Activated B cell treated with CpG ODN at 0.5 μM for 24 hours (primary cell): ENCODE results near the gene PRRC2B. TPM values are rescaled to one million over a fixed set of nuclear protein-coding genes. Genes with fewer than 3 reads are reported as not detected.
A peak's percentile ranks its signal among the peaks of the same experiment; 100 is the strongest.
"Not testable (repeated sequence)": the region's sequence is repeated elsewhere in the genome, so short reads cannot be mapped to it uniquely, and the experiment has no call there.

Experiments used
- ATAC-seq: fragments of 200-7000 bp; cut with Tn5 transposase; one replicate; pipeline ENCODE4 v1.10.0; 2021; ENCODE audit warnings: low read depth, mild to moderate bottlenecking, moderate library complexity
- CTCF ChIA-PET: fragments of 350-600 bp; sonication (Branson Sonifier 250); formaldehyde crosslinking; loops from one replicate; lab custom pipeline; 2021; ENCODE audit warnings: antibody characterized with exemption; lab: Charles Lee
- POLR2A ChIA-PET: fragments of 350-600 bp; sonication (Branson Sonifier 250); formaldehyde crosslinking; loops from one replicate; lab custom pipeline; 2021; ENCODE audit warnings: antibody characterized with exemption; lab: Charles Lee
- DNase-seq: peaks from one replicate; pipeline ENCODE4 v3.0.0; 2022
- H3K27ac Mint-ChIP-seq: one replicate; pipeline ENCODE4 v1.8.0; 2020; ENCODE audit warnings: mixed read lengths
- H3K27me3 Mint-ChIP-seq: one replicate; pipeline ENCODE4 v1.8.0; 2021; ENCODE audit warnings: mixed read lengths
- H3K36me3 Mint-ChIP-seq: one replicate; pipeline ENCODE4 v1.8.0; 2021; ENCODE audit warnings: low read depth, mixed read lengths
- H3K4me1 Mint-ChIP-seq: one replicate; pipeline ENCODE4 v1.8.0; 2021; ENCODE audit warnings: mixed read lengths
- H3K4me3 Mint-ChIP-seq: one replicate; pipeline ENCODE4 v1.8.0; 2020; ENCODE audit warnings: mild to moderate bottlenecking, mixed read lengths
- H3K9me3 Mint-ChIP-seq: one replicate; pipeline ENCODE4 v1.8.0; 2020; ENCODE audit warnings: mixed read lengths
- intact Hi-C: fragments of 100-400 bp; cut with micrococcal nuclease; formaldehyde crosslinking; loops from one replicate; pipeline ENCODE4 v1.15.1; 2024
- total RNA-seq: library from RNA; stranded (reverse); gene quantifications from 2 replicates; pipeline ENCODE4 v1.2.3, GENCODE V29; 2022
- TF ChIP-seq, protein P1 (sequence below): fragments of 200-600 bp; IDR thresholded peaks from one replicate; pipeline ENCODE4 v1.8.0; 2022; ENCODE audit warnings: antibody characterized with exemption, mild to moderate bottlenecking

Gene PRRC2B
- total RNA-seq, 1 donor from 2014 or later = 206 TPM

DNA sequence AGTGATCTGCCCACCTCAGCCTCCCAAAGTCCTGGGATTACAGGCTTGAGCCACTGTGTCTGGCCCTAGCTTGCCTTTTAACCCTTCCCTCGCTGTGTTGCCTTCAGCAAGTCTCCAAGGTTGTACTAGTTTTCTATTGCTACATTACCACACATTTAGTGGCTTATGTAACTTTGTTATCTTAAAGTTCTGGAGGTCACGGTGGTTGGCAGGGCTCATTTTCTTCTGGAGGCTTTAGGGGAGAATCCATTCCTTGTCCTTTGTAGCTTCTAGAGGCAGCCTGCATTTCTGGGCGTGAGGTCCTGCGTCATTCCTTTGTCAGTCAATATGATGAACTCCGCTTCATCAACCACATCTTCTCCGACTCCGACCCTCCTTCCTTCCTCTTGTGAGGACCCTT, 2.9 kb upstream of the PRRC2B start:
- Mint-ChIP-seq H3K27ac (no peak overlapping the region), H3K36me3 (peaks cover 7% of the 10 kb centered on the region), H3K4me1 (peaks cover 19% of the 10 kb centered on the region), H3K9me3 (no peaks in the 10 kb centered on the region), H3K27me3 (no peaks in the 10 kb centered on the region), H3K4me3 (no peak overlapping the region)
- DNase-seq (no peak), ATAC-seq (no peak)
- intact Hi-C loops = loop anchor here (10.0 kb wide), 1 partner anchor 964 kb away; the partner anchor contains the start of gene SETX
- ChIA-PET CTCF (no interaction called here), POLR2A (no interaction called here)
- TF ChIP-seq, protein P1, sequence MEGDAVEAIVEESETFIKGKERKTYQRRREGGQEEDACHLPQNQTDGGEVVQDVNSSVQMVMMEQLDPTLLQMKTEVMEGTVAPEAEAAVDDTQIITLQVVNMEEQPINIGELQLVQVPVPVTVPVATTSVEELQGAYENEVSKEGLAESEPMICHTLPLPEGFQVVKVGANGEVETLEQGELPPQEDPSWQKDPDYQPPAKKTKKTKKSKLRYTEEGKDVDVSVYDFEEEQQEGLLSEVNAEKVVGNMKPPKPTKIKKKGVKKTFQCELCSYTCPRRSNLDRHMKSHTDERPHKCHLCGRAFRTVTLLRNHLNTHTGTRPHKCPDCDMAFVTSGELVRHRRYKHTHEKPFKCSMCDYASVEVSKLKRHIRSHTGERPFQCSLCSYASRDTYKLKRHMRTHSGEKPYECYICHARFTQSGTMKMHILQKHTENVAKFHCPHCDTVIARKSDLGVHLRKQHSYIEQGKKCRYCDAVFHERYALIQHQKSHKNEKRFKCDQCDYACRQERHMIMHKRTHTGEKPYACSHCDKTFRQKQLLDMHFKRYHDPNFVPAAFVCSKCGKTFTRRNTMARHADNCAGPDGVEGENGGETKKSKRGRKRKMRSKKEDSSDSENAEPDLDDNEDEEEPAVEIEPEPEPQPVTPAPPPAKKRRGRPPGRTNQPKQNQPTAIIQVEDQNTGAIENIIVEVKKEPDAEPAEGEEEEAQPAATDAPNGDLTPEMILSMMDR = no peak

DNA sequence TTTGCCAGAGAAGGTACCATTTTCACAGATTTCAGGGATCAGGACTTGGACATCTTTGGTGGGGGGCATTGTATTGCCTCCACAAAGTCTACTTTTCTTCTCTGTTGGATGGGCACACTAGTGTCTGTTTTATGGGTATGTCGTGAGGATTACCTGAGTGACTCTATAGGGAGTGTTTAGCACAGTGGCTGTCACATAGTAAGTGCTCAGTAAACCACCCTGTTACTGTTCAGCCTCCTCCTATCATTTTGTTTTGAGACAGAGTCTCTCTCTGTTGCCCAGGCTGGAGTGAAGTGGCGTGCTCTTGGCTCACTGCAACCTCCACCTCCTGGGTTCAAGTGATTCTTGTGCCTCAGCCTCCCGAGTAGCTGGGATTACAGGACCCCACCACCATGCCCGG, 2.4 kb upstream of the PRRC2B start:
- H3K9me3 Mint-ChIP-seq = no peaks in the 10 kb centered on the region
- DNase-seq (no peak), ATAC-seq (no peak)
- intact Hi-C loops = loop anchor here (10.0 kb wide), 1 partner anchor 963 kb away; the partner anchor contains the start of gene SETX
- H3K27ac Mint-ChIP-seq = no peak overlapping the region
- no peak overlapping the region for H3K4me3 Mint-ChIP-seq
- no peaks in the 10 kb centered on the region for H3K27me3 Mint-ChIP-seq
- POLR2A ChIA-PET = no interaction called here
- peaks cover 24% of the 10 kb centered on the region for H3K4me1 Mint-ChIP-seq
- CTCF ChIA-PET = no interaction called here
- TF ChIP-seq, protein P1 = no peak
- peaks cover 7% of the 10 kb centered on the region for H3K36me3 Mint-ChIP-seq

DNA sequence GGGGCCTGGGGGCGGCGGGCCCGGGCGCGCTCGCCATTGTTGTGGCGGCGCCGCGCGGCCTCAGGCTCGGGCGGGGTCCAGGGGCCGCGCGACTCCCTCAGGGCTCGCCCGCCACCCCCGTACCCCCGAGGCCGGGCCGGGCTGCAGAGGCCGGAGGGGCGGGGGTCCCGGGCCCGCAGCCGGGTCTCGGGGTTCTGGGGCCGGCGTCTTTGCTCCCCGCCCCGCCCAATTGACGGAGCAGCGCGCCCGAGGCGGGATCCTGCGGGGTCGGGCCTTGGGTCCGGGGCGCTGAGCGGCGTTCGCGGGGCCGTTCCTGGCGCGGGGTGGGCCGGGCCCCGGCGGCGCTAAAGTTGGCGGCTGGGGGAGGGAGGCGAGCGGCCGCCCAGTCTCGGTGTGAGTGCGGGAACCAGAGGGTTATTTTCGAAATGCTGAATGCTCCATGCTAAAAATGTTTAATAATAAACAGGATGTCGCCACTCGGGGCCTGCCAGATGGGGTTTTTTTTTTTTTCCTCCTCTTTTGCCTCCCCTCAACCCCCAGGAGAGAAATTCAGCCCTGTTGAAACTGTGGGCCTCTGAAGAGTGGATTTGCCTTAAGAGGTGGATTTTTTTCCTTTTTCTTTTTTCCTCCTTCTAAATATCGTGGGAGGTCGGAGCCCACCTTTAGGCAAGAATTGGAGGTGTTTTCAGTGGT, 724 bp downstream of the PRRC2B start:
- ATAC-seq (peak; percentile 23), DNase-seq (peak; percentile 70)
- Mint-ChIP-seq H3K4me3 (peak overlapping the region; percentile 90), H3K27ac (peak overlapping the region; percentile 97), H3K9me3 (no peaks in the 10 kb centered on the region), H3K27me3 (no peaks in the 10 kb centered on the region), H3K36me3 (peaks cover 13% of the 10 kb centered on the region), H3K4me1 (peaks cover 51% of the 10 kb centered on the region)
- POLR2A ChIA-PET = interaction anchor here (0.6 to 1.4 kb wide), 4 partner anchors 22 to 1505 kb away, joined by 4 to 8 read pairs (median 6); no protein-coding TSS in a partner anchor
- intact Hi-C loops = loop anchor here (1.0 to 10.0 kb wide), 7 partner anchors 14 to 960 kb away; partner anchors contain the start of genes FAM78A and SETX
- CTCF ChIA-PET = no interaction called here
- TF ChIP-seq, protein P1 = no peak

DNA sequence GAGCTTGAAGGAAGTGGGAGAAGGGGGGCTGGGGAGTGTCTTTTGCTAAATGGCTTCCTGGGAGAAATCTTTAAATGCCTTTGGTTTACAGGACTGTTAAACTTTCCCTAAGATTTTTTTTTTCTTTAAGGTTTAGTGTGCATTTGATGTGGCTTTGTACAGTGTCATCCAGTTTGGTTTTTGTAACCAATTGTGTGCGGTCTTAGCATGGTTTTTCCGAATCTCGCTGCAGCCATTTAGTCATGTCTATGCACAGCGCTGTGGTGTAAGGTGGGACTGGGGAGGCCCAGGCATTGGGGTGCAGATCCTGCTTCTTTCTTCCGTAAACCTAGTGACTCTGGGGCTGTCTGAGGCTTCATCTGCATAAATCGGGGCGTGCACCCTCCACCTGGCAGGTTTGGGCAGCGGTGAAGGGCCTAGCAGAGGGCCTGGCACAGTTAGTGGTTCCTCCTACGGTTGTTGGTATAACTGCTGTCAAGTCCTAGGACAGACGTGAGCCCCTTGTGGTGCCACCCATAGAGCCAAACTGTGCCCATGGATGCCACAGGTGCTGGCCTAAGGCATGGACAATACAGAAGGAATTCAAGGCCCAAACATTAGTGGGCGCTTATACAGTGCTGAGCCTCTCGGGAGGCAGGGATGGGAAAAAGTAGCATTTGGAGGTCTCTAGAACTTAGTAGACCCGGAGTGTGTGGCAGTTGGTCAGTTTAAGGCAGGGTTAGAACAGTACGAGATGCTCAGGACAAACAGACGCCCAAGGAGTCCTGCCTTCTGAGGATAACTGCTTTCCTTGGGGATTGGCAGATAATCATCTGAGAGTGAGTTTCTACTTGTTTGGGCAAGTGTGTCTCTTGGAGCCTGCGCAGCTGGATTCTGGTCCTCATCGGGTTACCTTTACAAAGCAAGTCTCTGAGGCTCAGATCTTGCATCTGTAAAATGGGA, 1.5 kb downstream of the PRRC2B start:
- Mint-ChIP-seq H3K4me3 (peak overlapping the region; percentile 90), H3K27me3 (no peaks in the 10 kb centered on the region), H3K9me3 (no peaks in the 10 kb centered on the region), H3K36me3 (peaks cover 15% of the 10 kb centered on the region), H3K27ac (peak overlapping the region; percentile 97), H3K4me1 (peaks cover 59% of the 10 kb centered on the region)
- CTCF ChIA-PET = no interaction called here
- TF ChIP-seq, protein P1 = no peak
- POLR2A ChIA-PET = interaction anchor here (0.6 to 1.4 kb wide), 4 partner anchors 22 to 1506 kb away, joined by 4 to 8 read pairs (median 6); no protein-coding TSS in a partner anchor
- peak; percentile 64 for ATAC-seq
- intact Hi-C loops = loop anchor here (1.0 to 10.0 kb wide), 7 partner anchors 13 to 959 kb away; partner anchors contain the start of genes FAM78A and SETX
- peak; percentile 58 for DNase-seq

GRCh38 chr9:131396099-131396479, 2.2 kb downstream of the PRRC2B start:
- DNase-seq, H3K9me3 Mint-ChIP-seq, CTCF ChIA-PET, H3K27me3 Mint-ChIP-seq, ATAC-seq: not testable (repeated sequence)
- intact Hi-C loops = loop anchor here (5.0 to 10.0 kb wide), 2 partner anchors 119 to 959 kb away; partner anchors contain the start of genes FAM78A and SETX
- POLR2A ChIA-PET = interaction anchor here (0.6 to 1.8 kb wide), 2 partner anchors 22 to 23 kb away, joined by 7 to 17 read pairs; no protein-coding TSS in a partner anchor
- H3K36me3 Mint-ChIP-seq = peaks cover 17% of the 10 kb centered on the region
- peak overlapping the region; percentile 90 for H3K4me3 Mint-ChIP-seq
- H3K27ac Mint-ChIP-seq = peak overlapping the region; percentile 97
- peaks cover 64% of the 10 kb centered on the region for H3K4me1 Mint-ChIP-seq
